SK-N-SH (cell line): ENCODE results near the gene GOLGA8N. TPM values are rescaled to one million over a fixed set of nuclear protein-coding genes. Genes with fewer than 3 reads are reported as not detected.
"Not testable (repeated sequence)": the region's sequence is repeated elsewhere in the genome, so short reads cannot be mapped to it uniquely, and the experiment has no call there.

Source experiments
- CTCF ChIA-PET: fragments of 300-600, 350-600 bp; formaldehyde crosslinking; extraction: SDS; loops from one replicate; lab custom pipeline; 2021; lab: Yijun Ruan, JAX
- POLR2A ChIA-PET: fragments of 350-600 bp; sonication (Branson Sonifier 250); formaldehyde crosslinking; extraction: SDS; loops from one replicate; lab custom pipeline; 2020; ENCODE audit warnings: antibody characterized with exemption, inconsistent platforms; lab: Yijun Ruan, JAX
- DNase-seq: peaks from one replicate; pipeline ENCODE4 v3.0.0; 2012
- H2AFZ ChIP-seq: fragments of 200-600 bp; sonication (generic); 2 replicates; pipeline ENCODE4 v1.8.1; 2016; ENCODE audit warnings: antibody characterized with exemption, mild to moderate bottlenecking, low read depth
- H3F3A ChIP-seq: fragments of 200-600 bp; sonication (generic); replicated peaks from 2 replicates; pipeline ENCODE3; 2016; ENCODE audit warnings: antibody characterized with exemption, mild to moderate bottlenecking; ENCODE audit not compliant: insufficient read depth
- H3K27ac ChIP-seq, 2 experiments: fragments of 200-500 bp in 1 of 2; fragments of 200-600 bp in 1 of 2; sonication (Bioruptor generic) in 1 of 2; sonication (generic), shearing (Covaris generic) in 1 of 2; 2 replicates each; pipeline versions ENCODE4 v1.5.1 to v1.6.1; 2014 to 2016; ENCODE audit warnings: low read depth in 2 of 2, inconsistent platforms in 1 of 2, low read length in 1 of 2, mild to moderate bottlenecking in 1 of 2, mixed read lengths in 1 of 2
- H3K27me3 ChIP-seq: fragments of 200-600 bp; sonication (generic), shearing (Covaris generic); 2 replicates; pipeline ENCODE4 v1.6.1; 2016; ENCODE audit warnings: mixed run types; ENCODE audit not compliant: insufficient read depth
- H3K36me3 ChIP-seq, 2 experiments: fragments of 200-500 bp in 1 of 2; fragments of 200-600 bp in 1 of 2; sonication (Bioruptor generic) in 1 of 2; sonication (generic) in 1 of 2; replicated peaks in 1 of 2; 2 replicates each; pipeline versions ENCODE3 to v1.5.1; 2014 to 2016; ENCODE audit warnings: low read length in 1 of 2, mild to moderate bottlenecking in 1 of 2; ENCODE audit not compliant: insufficient read depth in 2 of 2, control insufficient read depth in 1 of 2
- H3K4me1 ChIP-seq, 2 experiments: fragments of 200-500 bp in 1 of 2; fragments of 200-600 bp in 1 of 2; sonication (Bioruptor generic) in 1 of 2; sonication (generic), shearing (Covaris generic) in 1 of 2; 2 replicates each; pipeline versions ENCODE4 v1.5.1 to v1.6.1; 2014 to 2016; ENCODE audit warnings: low read depth in 1 of 2, low read length in 1 of 2, mixed run types in 1 of 2; ENCODE audit not compliant: insufficient read depth in 2 of 2, control insufficient read depth in 1 of 2
- H3K4me2 ChIP-seq: fragments of 200-600 bp; sonication (generic), shearing (Covaris generic); 2 replicates; pipeline ENCODE4 v1.6.1; 2017; ENCODE audit warnings: mixed run types
- H3K4me3 ChIP-seq, 2 experiments: fragments of 200-500 bp in 1 of 2; fragments of 200-600 bp in 1 of 2; sonication (Bioruptor generic) in 1 of 2; sonication (generic), shearing (Covaris generic) in 1 of 2; 2 replicates each; pipeline versions ENCODE4 v1.5.1 to v1.8.1; 2014 to 2016; ENCODE audit warnings: low read depth in 2 of 2, inconsistent platforms in 1 of 2, low read length in 1 of 2, mild to moderate bottlenecking in 1 of 2, mixed read lengths in 1 of 2, moderate library complexity in 1 of 2
- H3K79me2 ChIP-seq: fragments of 200-600 bp; sonication (generic); 2 replicates; pipeline ENCODE4 v1.8.1; 2017; ENCODE audit warnings: mild to moderate bottlenecking; ENCODE audit not compliant: insufficient read depth
- H3K9ac ChIP-seq: fragments of 200-600 bp; sonication (generic); 2 replicates; pipeline ENCODE4 v1.6.1; 2017; ENCODE audit warnings: mixed run types
- H3K9me2 ChIP-seq: fragments of 200-600 bp; sonication (generic); 2 replicates; pipeline ENCODE4 v1.6.1; 2017; ENCODE audit warnings: mixed run types
- H3K9me3 ChIP-seq: fragments of 200-600 bp; sonication (generic); 2 replicates; pipeline ENCODE4 v1.6.1; 2017; ENCODE audit warnings: mixed run types, mild to moderate bottlenecking, moderate library complexity
- H4K20me1 ChIP-seq: fragments of 200-600 bp; sonication (generic); 2 replicates; pipeline ENCODE4 v1.6.1; 2017; ENCODE audit warnings: mild to moderate bottlenecking, mixed run types; ENCODE audit not compliant: insufficient read depth
- GABPA ChIP-seq: IDR thresholded peaks from 2 replicates; pipeline ENCODE4 v1.4.0; 2012; ENCODE audit warnings: low read depth, mild to moderate bottlenecking
- WGBS: methylation state at CpG from one replicate; pipeline ENCODE4 v1.1.6; 2017; ENCODE audit warnings: low lambda C conversion rate; 5-methylcytosine and 5-hydroxymethylcytosine counted together
- polyA plus RNA-seq, 3 experiments: library from polyadenylated mRNA; depleted of rRNA; stranded (reverse); fragments of >200 nt; gene quantifications; 2 replicates each; pipeline ENCODE4 v1.2.3, GENCODE V29; 2012
- TF ChIP-seq, protein P1 (sequence below): fragments of 200-600 bp; sonication (generic); IDR thresholded peaks from 2 replicates; pipeline ENCODE4 v1.6.1; 2017; ENCODE audit warnings: antibody characterized with exemption, mild to moderate bottlenecking, moderate library complexity

Gene GOLGA8N
- polyA plus RNA-seq, 1 of the 3 experiments (the other 2 are of a cell fraction), result 1.2 TPM

GRCh38 chr15:32585844-32586243 lies 7.4 kb upstream of the GOLGA8N start:
- H3K9me3 ChIP-seq, H3K27me3 ChIP-seq, H3K36me3 ChIP-seq, H2AFZ ChIP-seq, H3K4me1 ChIP-seq, H3K9ac ChIP-seq, POLR2A ChIA-PET, DNase-seq, H3K79me2 ChIP-seq, H3K4me2 ChIP-seq, H3K9me2 ChIP-seq, H3K27ac ChIP-seq, H4K20me1 ChIP-seq, CTCF ChIA-PET, H3F3A ChIP-seq, H3K4me3 ChIP-seq: not testable (repeated sequence)
- 86% methylated on average over 2 of the region's 4 CpGs for WGBS

- WGBS, result 96% methylated on average over 2 of the region's 2 CpGs
These were observed 16.3 kb downstream of the GOLGA8N start for GRCh38 chr15:32609518-32609917.

DNA sequence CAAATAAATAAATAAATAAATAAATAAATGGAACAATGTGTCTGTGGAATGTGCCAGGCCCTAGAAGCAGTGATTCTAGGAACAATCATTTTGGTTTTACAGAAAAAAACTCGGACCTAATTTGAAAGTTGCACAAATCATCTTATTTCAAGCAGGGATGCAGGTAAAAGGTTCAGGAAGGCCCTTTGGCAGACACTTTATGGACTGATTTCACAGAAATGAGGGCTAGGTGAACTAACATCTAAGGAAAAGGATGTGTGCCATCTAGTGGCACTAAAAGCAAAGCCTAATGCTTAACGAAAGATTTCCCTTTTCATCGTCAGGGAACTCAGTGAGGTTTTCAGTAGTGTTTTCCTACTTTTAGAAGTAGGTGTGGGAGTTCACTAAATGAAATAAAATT lies 17.5 kb downstream of the GOLGA8N start:
- WGBS, result 3% methylated on average over 1 of the region's 3 CpGs
- not testable (repeated sequence) for H3K36me3 ChIP-seq

More at GRCh38 chr15:32609518-32609917, 16.3 kb downstream of the GOLGA8N start:
- CTCF ChIA-PET, POLR2A ChIA-PET, H3K27ac ChIP-seq, H3F3A ChIP-seq, H3K79me2 ChIP-seq, H3K4me1 ChIP-seq, H3K9ac ChIP-seq, H3K4me2 ChIP-seq, H3K36me3 ChIP-seq, H2AFZ ChIP-seq, H3K9me3 ChIP-seq, H3K27me3 ChIP-seq, H3K4me3 ChIP-seq, DNase-seq, H4K20me1 ChIP-seq, H3K9me2 ChIP-seq: not testable (repeated sequence)

DNA sequence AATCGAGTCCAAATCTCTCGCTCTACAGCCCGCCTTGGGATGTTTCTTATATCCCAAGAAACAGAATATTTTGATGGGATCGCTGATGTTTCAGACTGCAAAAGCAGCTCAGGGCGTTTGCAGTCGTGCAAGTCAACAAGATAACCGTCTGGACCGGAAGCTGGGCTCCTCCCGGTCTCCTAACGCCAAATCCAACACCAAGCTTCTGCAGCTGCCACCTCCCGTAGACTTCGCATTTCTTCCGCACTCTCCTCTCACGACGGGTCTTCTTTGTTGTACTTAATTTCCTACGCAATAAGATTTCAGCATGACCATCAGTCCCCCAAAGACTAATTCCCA lies 21.4 kb downstream of the GOLGA8N start:
- H3K9me2 ChIP-seq, DNase-seq, H3K36me3 ChIP-seq, H3K9me3 ChIP-seq, H3K4me1 ChIP-seq, CTCF ChIA-PET, H4K20me1 ChIP-seq, H3K27me3 ChIP-seq, H2AFZ ChIP-seq, H3F3A ChIP-seq: not testable (repeated sequence)
- TF ChIP-seq GABPA, result peak; percentile 23; the same call in 1 of the 2 replicates
- peaks cover 40% of the 10 kb centered on the region for H3K79me2 ChIP-seq
- POLR2A ChIA-PET, result interaction anchor here (0.6 kb wide), 1 partner anchor 1989 kb away, joined by 4 read pairs; the partner anchor contains the start of gene ARHGAP11B
- peak overlapping the region; percentile 87; the same call in 1 of the 2 replicates for H3K9ac ChIP-seq
- WGBS, result 0% methylated on average over 11 of the region's 16 CpGs
- H3K4me3 ChIP-seq, result peak overlapping the region; percentile 57 to 74; a peak in 3 of 4 replicates
- H3K4me2 ChIP-seq, result peak overlapping the region; percentile 82; the same call in 1 of the 2 replicates
- peak overlapping the region; percentile 69 to 81 for H3K27ac ChIP-seq

More for the DNA sequence above, 17.5 kb downstream of the GOLGA8N start:
- H3K4me1 ChIP-seq, H3K4me3 ChIP-seq, H3K27ac ChIP-seq, H3K79me2 ChIP-seq, POLR2A ChIA-PET, H3K27me3 ChIP-seq, H3K9ac ChIP-seq, H3K9me3 ChIP-seq, CTCF ChIA-PET, H3F3A ChIP-seq, H4K20me1 ChIP-seq: not testable (repeated sequence)
- TF ChIP-seq, protein P1, sequence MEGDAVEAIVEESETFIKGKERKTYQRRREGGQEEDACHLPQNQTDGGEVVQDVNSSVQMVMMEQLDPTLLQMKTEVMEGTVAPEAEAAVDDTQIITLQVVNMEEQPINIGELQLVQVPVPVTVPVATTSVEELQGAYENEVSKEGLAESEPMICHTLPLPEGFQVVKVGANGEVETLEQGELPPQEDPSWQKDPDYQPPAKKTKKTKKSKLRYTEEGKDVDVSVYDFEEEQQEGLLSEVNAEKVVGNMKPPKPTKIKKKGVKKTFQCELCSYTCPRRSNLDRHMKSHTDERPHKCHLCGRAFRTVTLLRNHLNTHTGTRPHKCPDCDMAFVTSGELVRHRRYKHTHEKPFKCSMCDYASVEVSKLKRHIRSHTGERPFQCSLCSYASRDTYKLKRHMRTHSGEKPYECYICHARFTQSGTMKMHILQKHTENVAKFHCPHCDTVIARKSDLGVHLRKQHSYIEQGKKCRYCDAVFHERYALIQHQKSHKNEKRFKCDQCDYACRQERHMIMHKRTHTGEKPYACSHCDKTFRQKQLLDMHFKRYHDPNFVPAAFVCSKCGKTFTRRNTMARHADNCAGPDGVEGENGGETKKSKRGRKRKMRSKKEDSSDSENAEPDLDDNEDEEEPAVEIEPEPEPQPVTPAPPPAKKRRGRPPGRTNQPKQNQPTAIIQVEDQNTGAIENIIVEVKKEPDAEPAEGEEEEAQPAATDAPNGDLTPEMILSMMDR, result peak; percentile 27; the same call in 1 of the 2 replicates
- TF ChIP-seq, all 33 proteins: peak for 1; not testable (repeated sequence) for 32
- not testable (repeated sequence) for DNase-seq, H3K4me2 ChIP-seq, H3K9me2 ChIP-seq, H2AFZ ChIP-seq
